ENCODE data around the gene GDI1. TPM values are rescaled to one million over a fixed set of nuclear protein-coding genes. Genes with fewer than 3 reads are reported as not detected.

Gene GDI1
- total RNA-seq, 2 experiments from 2014 or later: 87.0 to 97.3 TPM

DNA sequence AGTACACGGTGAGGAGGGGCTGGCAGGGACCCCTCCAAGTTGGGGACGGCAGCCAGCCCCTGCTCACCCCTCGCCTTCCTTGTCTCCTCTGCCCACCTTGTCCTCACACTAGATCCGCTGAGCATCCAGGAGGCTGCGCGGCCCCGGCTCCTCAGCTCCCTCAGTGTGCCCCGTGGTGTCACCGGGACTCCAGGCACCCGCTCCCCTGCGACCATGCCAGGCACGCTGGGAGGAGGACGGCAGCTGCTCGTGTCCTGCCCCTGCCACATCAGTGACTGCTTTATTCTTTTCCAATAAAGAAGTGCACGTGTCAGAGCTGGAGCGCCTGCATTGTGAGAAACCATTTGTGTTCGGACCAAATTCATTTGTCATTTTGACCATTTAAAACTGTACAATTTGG lies 13.4 kb downstream of the GDI1 start:
- ChIA-PET CTCF (no interaction called here), POLR2A (no interaction called here)

DNA sequence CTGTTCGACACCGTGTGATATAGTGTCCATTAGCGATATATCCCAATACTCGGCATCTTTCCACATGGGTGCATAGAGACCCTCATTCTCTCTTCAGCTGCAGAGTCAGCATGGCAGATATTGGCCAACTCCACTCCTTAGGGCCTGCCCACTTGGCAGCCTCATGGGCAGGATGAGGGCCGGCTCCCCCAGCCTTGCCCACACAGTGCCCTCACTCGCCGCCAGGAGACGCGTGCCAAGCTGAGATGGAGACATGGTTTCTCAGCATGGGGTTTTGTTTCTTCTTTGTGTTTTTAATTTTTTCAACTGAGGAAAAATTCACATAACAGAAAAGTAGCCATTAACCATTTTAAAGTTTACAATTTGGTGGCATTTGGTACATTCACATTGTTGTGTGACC lies 15.9 kb downstream of the GDI1 start:
- ChIA-PET CTCF (interaction anchor here (0.8 kb wide), 1 partner anchor 83 kb away, joined by 4 read pairs; no protein-coding TSS in a partner anchor), POLR2A (no interaction called here)

DNA sequence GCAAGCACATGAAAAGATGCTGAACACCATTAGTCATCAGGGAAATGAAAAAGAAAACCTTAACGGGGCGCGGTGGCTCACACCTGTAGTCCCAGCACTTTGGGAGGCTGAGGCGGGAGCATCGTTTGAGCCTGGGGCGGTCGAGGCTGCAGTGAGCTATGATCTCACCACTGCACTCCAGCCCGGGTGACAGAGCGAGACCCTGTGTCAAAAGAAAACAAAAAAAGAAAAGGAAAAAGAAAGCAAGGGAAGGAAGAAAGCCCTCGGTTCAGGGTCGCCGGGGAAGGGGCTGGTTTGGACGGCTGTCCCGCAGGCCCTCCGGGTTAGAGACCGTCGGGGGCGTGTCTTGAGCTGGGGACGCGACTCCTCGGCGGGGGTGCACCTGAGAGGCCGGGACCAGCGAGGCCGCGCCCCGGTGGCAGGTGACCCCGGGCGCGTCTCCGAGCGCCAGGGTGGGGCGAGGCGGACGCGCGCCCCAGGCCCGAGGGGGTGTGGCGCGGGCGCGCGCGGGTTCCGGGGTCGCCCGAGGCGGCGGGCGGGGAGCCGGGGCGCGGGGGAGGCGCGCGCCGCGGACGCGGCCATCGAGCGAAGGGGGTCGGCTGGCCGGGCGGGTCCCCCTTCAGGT lies 20.6 kb downstream of the GDI1 start:
- ChIA-PET POLR2A (interaction anchor here (1.0 kb wide), 1 partner anchor 29 kb away, joined by 3 read pairs; the partner anchor contains the start of gene ATP6AP1), CTCF (no interaction called here)

DNA sequence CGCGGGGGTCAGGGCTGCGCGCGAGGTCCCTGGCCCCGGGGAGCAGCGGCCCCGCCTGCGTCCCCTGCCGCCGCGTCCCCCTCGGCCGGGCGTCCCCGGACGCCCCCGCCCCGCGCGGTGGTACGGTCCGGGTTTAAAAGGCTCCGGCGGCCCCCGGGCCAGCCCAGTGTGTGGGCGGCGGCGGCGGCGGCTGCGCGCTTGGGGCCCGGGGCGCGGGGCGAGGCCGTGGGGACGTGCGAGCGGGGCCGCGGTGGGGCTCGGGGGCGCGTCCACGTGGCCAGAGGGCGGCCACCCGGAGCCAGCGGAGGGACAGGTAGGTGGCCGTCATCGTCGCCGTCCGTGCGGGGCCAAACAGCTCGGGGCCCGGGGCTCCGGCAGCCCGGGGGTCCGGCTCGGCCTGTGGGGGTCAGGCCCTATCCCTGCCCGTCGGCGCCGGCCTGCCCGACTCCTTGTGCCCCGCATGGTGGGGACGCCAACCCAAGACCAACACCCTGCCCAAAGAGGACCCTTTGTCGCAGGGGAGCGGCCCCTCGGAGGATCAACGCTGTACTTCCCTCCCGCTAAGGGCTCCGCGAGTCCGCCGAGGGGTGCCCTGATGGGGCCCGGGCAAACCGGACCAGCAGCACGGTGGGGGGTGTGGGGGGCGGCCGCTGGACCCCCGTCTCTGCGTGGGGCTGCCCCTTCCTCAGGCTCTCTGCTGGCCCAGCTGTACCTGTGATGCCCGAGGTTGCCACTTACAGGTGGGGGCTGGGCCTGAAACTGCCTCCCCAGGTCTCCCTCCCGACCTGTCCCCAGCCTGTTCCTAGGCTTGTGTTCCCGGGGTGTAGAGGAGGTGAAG lies 21.4 kb downstream of the GDI1 start, which contains the start of gene PLXNA3:
Gene PLXNA3, plus strand, starts transcription at position 166 of the 838 bp plus-strand sequence. CDS start 1,903 bp downstream, outside the sequence.
- CTCF ChIA-PET: no interaction called here
- POLR2A ChIA-PET: interaction anchor here (1.0 kb wide), 1 partner anchor 30 kb away, joined by 3 read pairs; the partner anchor contains the start of gene ATP6AP1

DNA sequence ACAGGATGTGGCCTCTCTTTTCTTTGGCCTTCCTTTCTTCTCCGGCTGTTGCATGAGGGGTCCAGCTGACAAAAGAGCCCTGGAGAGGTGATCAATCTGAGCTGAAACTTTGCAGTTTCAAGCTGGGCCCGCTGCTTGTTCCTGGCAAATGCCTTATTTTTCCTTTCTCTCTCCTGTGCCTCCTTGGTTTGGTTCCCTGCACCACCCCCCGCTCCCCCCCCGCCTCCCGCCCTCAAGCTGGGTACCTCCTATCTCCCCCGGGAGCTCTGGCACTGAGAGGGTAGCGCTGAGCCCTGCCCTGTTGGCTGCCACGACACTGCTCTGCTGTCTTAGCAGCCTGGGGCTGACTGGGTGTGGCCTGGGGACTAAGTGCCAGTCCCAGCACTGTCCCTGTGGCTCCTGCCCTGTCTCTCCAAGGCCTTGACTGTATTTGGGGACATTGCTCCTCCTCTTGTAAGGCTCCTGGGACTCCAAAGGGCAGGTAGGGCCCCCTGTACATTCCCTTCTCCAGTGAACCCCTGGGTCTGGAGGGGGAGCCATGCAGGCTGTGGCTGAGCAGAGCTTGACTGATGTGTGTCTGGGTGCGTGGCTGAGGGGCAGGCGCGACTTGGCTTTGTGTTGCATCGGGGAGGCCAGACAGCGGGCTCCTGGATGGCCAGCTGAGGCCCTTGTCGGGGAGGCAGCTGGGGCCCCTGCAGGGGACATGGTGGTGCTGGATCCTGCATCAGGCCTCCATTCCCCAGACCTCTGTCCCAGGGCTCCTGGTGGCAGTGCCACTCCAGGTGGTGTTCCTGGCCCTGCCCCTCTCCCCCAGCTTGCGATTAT lies 22.2 kb downstream of the GDI1 start:
- CTCF ChIA-PET: no interaction called here
- POLR2A ChIA-PET: interaction anchor here (1.0 kb wide), 1 partner anchor 31 kb away, joined by 3 read pairs; the partner anchor contains the start of gene ATP6AP1

DNA sequence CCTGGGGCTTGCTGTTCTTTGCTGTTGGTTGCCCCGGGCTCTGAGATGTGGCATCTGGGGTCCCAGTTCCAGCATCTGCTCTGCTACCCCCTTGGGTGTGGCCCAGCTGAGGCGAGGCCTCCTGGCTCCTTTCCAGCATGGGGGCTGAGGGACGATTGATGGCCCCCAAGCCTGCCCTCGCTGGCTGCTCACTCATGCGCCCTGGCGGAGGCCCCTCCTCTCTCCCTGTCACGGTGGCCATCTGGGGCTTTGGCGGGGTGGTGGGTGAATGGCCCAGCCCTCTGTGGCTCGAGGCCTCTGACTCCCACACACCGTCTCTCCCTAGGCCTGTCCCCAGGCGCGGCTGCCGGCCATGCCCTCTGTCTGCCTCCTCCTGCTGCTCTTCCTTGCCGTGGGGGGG lies 22.9 kb downstream of the GDI1 start:
- POLR2A ChIA-PET: no interaction called here

DNA sequence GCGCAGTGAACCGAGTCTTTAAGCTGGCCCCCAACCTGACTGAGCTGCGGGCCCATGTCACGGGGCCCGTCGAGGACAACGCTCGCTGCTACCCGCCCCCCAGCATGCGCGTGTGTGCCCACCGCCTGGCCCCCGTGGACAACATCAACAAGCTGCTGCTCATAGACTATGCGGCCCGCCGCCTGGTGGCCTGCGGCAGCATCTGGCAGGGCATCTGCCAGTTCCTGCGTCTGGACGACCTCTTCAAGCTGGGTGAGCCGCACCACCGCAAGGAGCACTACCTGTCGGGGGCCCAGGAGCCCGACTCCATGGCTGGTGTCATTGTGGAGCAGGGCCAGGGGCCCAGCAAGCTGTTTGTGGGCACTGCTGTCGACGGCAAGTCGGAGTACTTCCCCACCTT lies 23.4 kb downstream of the GDI1 start:
- ChIA-PET POLR2A (no interaction called here), CTCF (no interaction called here)

More for the DNA sequence above, 22.9 kb downstream of the GDI1 start:
- CTCF ChIA-PET: no interaction called here

DNA sequence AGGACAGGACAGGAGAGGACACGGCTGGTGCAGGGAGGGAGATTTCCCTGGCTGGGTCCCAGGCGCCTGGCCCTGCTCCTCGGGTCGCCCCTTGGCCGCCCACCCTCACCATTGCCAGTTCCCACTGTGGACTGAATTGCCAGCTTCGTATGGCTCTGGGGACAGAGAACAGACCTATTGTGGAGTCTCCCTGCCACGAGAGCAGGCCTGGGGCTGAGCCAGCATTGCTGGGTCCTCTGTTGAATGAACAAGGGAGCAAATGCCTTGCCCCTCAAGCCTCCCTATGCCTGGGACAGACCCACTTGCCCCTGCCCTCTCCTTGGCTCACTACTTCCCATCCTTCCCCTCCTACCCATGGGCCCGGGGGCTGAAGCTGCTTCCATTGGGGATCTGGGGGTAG lies 25.4 kb downstream of the GDI1 start:
- CTCF ChIA-PET: no interaction called here
- POLR2A ChIA-PET: no interaction called here

DNA sequence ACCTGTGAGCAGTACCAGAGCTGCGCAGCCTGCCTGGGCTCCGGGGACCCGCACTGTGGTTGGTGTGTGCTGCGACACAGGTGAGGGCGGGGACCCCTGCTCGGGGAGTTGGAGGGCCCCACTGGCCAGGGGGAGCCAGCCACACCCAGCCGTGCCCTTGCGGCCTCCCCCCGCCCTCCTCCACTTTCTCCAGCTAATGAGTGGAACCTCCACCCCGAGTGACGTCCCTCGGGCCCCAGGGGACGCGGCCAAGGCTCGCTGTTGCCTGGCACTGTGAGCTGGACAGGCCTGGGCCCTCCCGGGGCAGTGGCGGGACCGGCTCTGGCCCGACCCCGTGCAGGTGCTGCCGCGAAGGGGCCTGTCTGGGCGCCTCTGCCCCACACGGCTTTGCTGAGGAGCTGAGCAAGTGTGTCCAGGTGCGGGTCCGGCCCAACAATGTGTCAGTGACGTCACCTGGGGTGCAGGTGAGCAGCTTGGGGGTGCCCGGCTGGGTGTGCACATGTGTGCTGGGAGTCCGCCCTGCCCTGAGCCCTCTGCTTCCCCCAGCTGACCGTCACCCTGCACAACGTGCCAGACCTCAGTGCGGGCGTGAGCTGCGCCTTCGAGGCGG lies 26.8 kb downstream of the GDI1 start:
- ChIA-PET CTCF (interaction anchor here (0.5 kb wide), 1 partner anchor 11 kb away, joined by 6 read pairs; no protein-coding TSS in a partner anchor), POLR2A (no interaction called here)

DNA sequence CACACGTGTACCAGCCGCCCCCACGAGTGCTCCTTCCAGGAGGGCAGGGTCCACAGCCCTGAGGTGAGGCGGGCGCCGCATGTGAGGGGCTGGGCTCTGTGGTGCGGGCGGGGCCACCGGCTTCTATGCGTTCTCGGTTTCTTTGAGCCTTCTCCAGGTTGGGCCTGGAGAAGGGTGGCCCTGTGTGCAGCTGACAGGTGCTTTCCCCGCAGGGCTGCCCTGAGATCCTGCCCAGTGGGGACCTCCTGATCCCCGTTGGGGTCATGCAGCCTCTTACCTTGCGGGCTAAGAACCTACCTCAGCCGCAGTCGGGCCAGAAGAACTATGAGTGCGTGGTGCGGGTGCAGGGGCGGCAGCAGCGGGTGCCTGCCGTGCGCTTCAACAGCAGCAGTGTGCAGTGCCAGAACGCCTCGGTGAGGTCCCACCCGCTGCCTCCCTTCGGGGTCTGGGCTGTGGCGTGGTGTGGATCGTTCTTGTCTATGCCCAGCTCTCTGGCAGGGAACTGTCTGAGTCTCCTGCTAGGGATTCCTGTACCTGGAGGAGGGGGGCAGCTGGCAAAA lies 27.9 kb downstream of the GDI1 start:
- POLR2A ChIA-PET: no interaction called here
- CTCF ChIA-PET: no interaction called here

DNA sequence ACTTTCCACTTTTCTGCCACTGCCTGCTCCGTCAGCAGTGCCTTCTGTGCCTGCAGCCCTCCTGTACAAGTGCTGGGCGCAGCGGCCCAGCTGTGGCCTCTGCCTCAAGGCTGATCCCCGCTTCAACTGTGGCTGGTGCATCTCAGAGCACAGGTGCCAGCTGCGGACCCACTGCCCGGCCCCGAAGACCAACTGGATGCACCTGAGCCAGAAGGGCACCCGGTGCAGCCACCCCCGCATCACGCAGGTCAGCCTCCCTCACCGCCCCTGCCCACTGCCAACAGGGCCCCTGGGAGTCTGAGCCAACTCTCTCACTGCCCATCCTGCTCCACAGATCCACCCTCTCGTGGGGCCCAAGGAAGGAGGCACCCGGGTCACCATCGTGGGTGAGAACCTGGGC lies 28.6 kb downstream of the GDI1 start:
- ChIA-PET POLR2A (interaction anchor here (0.9 kb wide), 1 partner anchor 11 kb away, joined by 3 read pairs; no protein-coding TSS in a partner anchor), CTCF (no interaction called here)

DNA sequence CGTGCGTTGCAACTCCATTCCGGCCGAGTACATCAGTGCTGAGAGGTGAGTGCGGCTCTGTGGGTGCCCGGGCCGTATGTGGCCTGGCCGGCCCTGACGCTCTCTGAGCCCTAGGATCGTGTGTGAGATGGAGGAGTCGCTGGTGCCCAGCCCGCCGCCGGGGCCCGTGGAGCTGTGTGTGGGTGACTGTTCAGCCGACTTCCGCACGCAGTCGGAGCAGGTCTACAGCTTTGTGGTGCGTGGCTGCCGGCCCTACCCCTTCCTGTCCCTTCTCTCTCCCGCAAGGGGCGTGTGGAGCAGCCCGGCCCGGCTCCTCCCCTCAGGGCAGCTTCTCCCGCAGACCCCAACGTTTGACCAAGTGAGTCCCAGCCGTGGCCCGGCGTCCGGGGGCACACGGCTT lies 29.1 kb downstream of the GDI1 start:
- POLR2A ChIA-PET: interaction anchor here (0.9 kb wide), 1 partner anchor 10 kb away, joined by 3 read pairs; no protein-coding TSS in a partner anchor
- CTCF ChIA-PET: no interaction called here

DNA sequence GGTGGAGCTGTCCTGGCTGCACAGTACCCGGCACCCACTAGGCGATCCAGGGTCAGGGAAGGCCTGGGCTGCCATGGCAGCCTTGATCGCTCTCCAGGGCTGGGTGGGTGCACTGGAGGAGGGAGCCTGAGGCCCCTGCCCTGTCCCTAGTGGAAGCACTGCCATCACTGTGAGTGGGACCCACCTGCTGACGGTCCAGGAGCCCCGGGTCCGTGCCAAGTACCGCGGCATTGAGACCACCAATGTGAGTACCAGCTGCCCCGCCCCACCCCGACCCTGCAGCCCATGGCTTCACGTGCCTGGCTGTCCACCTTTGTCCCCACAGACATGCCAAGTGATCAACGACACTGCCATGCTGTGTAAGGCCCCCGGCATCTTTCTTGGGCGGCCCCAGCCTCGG lies 30.0 kb downstream of the GDI1 start:
- POLR2A ChIA-PET: interaction anchor here (1.2 kb wide), 1 partner anchor 9 kb away, joined by 3 read pairs; no protein-coding TSS in a partner anchor

DNA sequence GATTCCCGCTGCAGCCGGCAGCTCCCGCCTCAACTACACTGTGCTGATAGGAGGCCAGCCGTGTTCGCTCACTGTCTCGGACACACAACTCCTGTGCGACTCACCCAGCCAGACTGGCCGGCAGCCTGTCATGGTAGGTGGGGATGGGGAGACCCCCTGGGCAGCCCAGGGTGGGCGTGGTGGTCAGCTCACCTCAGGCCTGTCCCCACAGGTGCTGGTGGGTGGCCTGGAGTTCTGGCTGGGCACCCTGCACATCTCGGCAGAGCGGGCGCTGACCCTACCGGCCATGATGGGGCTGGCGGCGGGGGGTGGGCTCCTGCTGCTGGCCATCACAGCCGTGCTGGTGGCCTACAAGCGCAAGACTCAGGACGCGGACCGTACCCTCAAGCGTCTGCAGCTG lies 30.6 kb downstream of the GDI1 start:
- ChIA-PET POLR2A (interaction anchor here (1.2 kb wide), 1 partner anchor 8 kb away, joined by 3 read pairs; no protein-coding TSS in a partner anchor), CTCF (no interaction called here)

More for the DNA sequence above, 30.0 kb downstream of the GDI1 start:
- CTCF ChIA-PET: no interaction called here

DNA sequence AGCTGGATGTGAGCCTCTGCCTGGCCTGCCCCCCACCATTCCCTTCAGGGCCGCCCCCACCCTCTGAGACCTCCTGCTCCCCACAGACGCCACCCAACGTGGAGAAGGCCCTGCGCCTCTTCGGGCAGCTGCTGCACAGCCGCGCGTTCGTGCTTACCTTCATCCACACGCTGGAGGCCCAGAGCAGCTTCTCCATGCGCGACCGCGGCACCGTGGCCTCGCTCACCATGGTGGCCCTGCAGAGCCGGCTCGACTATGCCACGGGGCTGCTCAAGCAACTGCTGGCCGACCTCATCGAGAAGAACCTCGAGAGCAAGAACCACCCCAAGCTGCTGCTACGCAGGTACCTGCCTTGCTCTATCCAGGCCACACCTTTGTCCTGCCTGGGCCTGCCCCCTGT lies 31.3 kb downstream of the GDI1 start:
- ChIA-PET POLR2A (interaction anchor here (1.2 kb wide), 1 partner anchor 8 kb away, joined by 3 read pairs; no protein-coding TSS in a partner anchor), CTCF (no interaction called here)

DNA sequence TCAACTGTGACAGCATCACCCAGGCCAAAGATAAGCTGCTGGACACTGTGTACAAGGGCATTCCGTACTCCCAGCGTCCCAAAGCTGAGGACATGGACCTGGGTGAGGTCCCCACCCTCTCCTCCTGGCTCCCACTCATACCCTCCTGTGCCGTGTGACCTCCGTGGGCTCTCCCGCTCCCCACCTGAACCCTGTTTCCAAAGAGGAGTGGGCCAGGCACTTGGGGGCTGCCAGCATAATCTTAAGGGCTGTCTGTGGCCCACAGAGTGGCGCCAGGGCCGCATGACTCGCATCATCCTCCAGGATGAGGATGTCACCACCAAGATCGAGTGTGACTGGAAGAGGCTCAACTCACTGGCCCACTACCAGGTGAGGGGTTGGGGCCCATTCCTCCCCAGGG lies 32.2 kb downstream of the GDI1 start:
- ChIA-PET CTCF (no interaction called here), POLR2A (no interaction called here)

DNA sequence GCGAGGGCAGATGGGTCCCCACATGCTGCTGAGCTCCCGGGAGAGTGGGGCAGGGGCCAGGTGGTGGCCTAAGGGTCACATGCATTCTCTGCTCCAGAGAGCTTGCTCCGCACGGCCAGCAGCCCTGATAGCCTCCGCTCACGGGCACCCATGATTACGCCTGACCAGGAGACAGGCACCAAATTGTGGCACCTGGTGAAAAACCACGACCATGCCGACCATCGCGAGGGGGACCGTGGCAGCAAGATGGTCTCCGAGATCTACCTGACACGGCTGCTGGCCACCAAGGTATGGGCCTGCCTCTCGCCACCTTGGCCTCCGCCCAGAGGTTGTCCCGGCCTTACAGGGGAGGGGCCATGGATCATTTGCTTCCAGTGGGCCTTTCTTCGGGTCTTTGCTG lies 32.9 kb downstream of the GDI1 start:
- CTCF ChIA-PET: interaction anchor here (0.6 kb wide), 1 partner anchor 53 kb away, joined by 4 read pairs; no protein-coding TSS in a partner anchor
- POLR2A ChIA-PET: no interaction called here

DNA sequence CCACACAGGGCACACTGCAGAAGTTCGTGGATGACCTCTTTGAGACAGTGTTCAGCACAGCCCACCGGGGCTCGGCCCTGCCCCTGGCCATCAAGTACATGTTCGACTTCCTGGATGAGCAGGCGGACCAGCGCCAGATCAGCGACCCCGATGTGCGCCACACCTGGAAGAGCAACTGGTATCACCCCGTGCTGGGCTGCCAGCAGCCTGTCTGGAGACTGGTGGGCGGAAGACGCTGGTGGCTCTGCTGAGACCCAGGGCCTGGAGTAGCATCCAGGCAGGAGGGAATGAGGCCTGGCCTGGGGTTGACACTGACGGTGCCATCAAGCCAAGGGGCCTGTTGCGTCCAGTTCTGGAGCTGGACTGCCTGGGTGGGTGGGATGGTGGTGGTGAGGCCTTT lies 33.5 kb downstream of the GDI1 start:
- CTCF ChIA-PET: no interaction called here
- POLR2A ChIA-PET: no interaction called here

DNA sequence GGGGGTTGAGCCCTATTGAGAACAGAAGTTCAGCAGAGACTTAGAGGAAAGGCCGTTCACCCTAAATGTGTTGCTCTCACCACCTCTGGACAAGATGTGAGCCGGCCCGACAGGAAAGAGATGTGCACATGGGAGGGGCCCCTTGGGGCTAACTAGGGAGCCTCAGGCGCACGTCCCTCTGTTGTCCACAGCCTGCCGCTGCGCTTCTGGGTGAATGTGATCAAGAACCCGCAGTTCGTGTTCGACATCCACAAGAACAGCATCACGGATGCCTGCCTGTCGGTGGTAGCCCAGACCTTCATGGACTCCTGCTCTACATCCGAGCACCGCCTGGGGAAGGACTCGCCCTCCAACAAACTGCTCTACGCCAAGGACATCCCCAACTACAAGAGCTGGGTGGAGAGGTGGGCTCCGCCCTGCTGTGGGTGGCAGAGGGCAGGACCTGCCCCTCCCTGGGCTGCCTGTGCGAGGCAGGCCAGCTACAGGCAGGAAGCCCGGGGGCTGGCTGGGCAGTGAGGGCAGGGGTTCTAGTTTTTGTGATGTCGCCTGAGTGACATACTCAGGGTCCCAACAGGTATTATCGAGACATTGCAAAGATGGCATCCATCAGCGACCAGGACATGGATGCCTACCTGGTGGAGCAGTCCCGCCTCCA lies 34.1 kb downstream of the GDI1 start:
- ChIA-PET POLR2A (no interaction called here), CTCF (no interaction called here)
